DOHH2 (cell line): Measurements from ENCODE around the gene UNC5C.

ENCODE experiments used
- H3F3A ChIP-seq: fragments of 200-600 bp; sonication (generic), shearing (Covaris generic); 2 replicates; pipeline ENCODE4 v1.6.0; 2016; ENCODE audit warnings: antibody characterized with exemption, mild to moderate bottlenecking; ENCODE audit not compliant: control insufficient read depth, insufficient read depth
- H3K27ac ChIP-seq: fragments of 200-600 bp; sonication (generic); 2 replicates; pipeline ENCODE4 v1.5.1; 2014; ENCODE audit warnings: low read depth, mild to moderate bottlenecking, low read length, moderate library complexity
- H3K27me3 ChIP-seq: fragments of 200-600 bp; sonication (generic); 2 replicates; pipeline ENCODE4 v1.6.1; 2014; ENCODE audit warnings: mild to moderate bottlenecking, low read length, mixed read lengths; ENCODE audit not compliant: control insufficient read depth
- H3K36me3 ChIP-seq: fragments of 200-600 bp; sonication (generic); 2 replicates; pipeline ENCODE4 v1.6.1; 2014; ENCODE audit warnings: mild to moderate bottlenecking, low read length, moderate library complexity, mixed read lengths; ENCODE audit not compliant: control insufficient read depth
- H3K4me1 ChIP-seq: fragments of 200-600 bp; sonication (generic); 2 replicates; pipeline ENCODE4 v1.6.1; 2014; ENCODE audit warnings: mild to moderate bottlenecking, low read length, mixed read lengths; ENCODE audit not compliant: control insufficient read depth
- H3K4me2 ChIP-seq: fragments of 200-600 bp; sonication (generic); 2 replicates; pipeline ENCODE4 v1.6.0; 2014; ENCODE audit warnings: mild to moderate bottlenecking, low read length, moderate library complexity
- H3K4me3 ChIP-seq: fragments of 200-600 bp; sonication (generic); 2 replicates; pipeline ENCODE4 v1.5.1; 2014; ENCODE audit warnings: mild to moderate bottlenecking, low read length, mixed read lengths
- H3K79me2 ChIP-seq: fragments of 200-600 bp; sonication (generic); 2 replicates; pipeline ENCODE4 v1.6.1; 2014; ENCODE audit warnings: mild to moderate bottlenecking, low read length, mixed read lengths; ENCODE audit not compliant: control insufficient read depth
- H3K9me2 ChIP-seq: fragments of 200-600 bp; sonication (generic); replicated peaks from 2 replicates; pipeline ENCODE4 v1.6.1; 2014; ENCODE audit warnings: mild to moderate bottlenecking, low read length, mixed read lengths; ENCODE audit not compliant: control insufficient read depth
- H3K9me3 ChIP-seq: fragments of 200-600 bp; sonication (generic); 2 replicates; pipeline ENCODE4 v1.6.1; 2014; ENCODE audit warnings: antibody characterized with exemption, low read length, mixed read lengths; ENCODE audit not compliant: control insufficient read depth, insufficient read depth
- H4K20me1 ChIP-seq: fragments of 200-600 bp; sonication (generic); 2 replicates; pipeline ENCODE4 v1.6.0; 2014; ENCODE audit warnings: low read depth, mild to moderate bottlenecking, antibody characterized with exemption, low read length, moderate library complexity; ENCODE audit not compliant: control insufficient read depth, insufficient read depth
- EZH2phosphoT487 ChIP-seq: fragments of 200-600 bp; sonication (generic); IDR thresholded peaks from 2 replicates; pipeline ENCODE4 v1.6.1; 2017; ENCODE audit warnings: borderline replicate concordance, mild to moderate bottlenecking, antibody characterized with exemption, low read length, moderate library complexity, mixed read lengths
- TF ChIP-seq, protein P1 (sequence below): fragments of 200-600 bp; sonication (generic); IDR thresholded peaks from one replicate; pipeline ENCODE4 v1.5.1; 2014; ENCODE audit warnings: antibody characterized with exemption, mild to moderate bottlenecking, low read depth, low read length; ENCODE audit not compliant: poor library complexity, severe bottlenecking

Gene UNC5C

DNA sequence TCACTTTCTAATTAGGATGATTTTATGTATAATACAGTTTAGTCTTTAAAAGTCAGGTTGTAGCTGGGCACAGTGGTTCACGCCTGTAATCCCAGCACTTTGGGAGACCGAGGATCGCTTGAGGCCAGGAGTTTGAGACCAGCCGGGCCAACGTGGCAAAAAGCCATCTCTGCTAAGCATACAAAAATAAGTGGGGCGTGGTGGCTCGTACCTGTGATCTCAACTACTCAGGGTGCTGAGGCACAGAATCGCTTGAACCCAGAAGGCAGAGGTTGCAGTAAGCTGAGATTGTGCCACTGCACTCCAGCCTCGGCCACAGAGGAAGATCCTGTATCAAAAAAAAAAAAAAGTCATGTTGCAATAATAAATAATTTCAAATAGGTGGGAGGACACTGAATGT, 426.8 kb downstream of the UNC5C start:
- H3K27ac ChIP-seq, result no peak overlapping the region
- H3K9me2 ChIP-seq, result no peaks in the 10 kb centered on the region
- no peak overlapping the region for H3K4me2 ChIP-seq
- H4K20me1 ChIP-seq, result no peaks in the 10 kb centered on the region
- H3K36me3 ChIP-seq, result no peaks in the 10 kb centered on the region
- no peaks in the 10 kb centered on the region for H3K79me2 ChIP-seq
- H3K4me3 ChIP-seq, result no peak overlapping the region
- no peaks in the 10 kb centered on the region for H3K9me3 ChIP-seq
- no peaks in the 10 kb centered on the region for H3K27me3 ChIP-seq
- H3F3A ChIP-seq, result no peaks in the 10 kb centered on the region
- TF ChIP-seq EZH2phosphoT487, result no peak
- TF ChIP-seq, protein P1, sequence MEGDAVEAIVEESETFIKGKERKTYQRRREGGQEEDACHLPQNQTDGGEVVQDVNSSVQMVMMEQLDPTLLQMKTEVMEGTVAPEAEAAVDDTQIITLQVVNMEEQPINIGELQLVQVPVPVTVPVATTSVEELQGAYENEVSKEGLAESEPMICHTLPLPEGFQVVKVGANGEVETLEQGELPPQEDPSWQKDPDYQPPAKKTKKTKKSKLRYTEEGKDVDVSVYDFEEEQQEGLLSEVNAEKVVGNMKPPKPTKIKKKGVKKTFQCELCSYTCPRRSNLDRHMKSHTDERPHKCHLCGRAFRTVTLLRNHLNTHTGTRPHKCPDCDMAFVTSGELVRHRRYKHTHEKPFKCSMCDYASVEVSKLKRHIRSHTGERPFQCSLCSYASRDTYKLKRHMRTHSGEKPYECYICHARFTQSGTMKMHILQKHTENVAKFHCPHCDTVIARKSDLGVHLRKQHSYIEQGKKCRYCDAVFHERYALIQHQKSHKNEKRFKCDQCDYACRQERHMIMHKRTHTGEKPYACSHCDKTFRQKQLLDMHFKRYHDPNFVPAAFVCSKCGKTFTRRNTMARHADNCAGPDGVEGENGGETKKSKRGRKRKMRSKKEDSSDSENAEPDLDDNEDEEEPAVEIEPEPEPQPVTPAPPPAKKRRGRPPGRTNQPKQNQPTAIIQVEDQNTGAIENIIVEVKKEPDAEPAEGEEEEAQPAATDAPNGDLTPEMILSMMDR, result no peak
- no peaks in the 10 kb centered on the region for H3K4me1 ChIP-seq

DNA sequence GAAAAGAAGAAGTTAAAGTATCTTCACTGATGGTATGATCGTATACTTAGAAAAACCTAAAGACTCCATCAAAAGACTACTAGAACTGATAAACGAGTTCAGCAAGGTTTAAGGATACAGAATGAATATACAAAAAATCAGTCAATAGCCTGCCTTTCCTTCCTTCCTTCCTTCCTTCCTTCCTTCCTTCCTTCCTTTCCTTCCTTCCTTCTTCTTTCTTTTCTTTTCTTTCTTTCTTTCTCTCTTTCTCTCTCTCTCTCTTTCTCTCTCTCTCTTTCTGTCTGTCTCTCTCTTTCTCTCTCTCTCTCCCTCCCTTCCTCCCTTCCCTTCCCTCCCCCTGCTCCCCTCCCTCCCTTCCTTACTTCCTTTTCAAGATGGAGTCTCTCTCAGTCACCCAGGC, 428.3 kb downstream of the UNC5C start:
- Histone ChIP-seq H3F3A (no peaks in the 10 kb centered on the region), H3K27me3 (no peaks in the 10 kb centered on the region), H3K9me3 (no peaks in the 10 kb centered on the region), H4K20me1 (no peaks in the 10 kb centered on the region), H3K4me3 (no peak overlapping the region), H3K79me2 (no peaks in the 10 kb centered on the region), H3K36me3 (no peaks in the 10 kb centered on the region), H3K27ac (no peak overlapping the region), H3K9me2 (no peaks in the 10 kb centered on the region), H3K4me2 (no peak overlapping the region), H3K4me1 (no peaks in the 10 kb centered on the region)
- TF ChIP-seq EZH2phosphoT487, result no peak
- TF ChIP-seq, protein P1, result no peak

DNA sequence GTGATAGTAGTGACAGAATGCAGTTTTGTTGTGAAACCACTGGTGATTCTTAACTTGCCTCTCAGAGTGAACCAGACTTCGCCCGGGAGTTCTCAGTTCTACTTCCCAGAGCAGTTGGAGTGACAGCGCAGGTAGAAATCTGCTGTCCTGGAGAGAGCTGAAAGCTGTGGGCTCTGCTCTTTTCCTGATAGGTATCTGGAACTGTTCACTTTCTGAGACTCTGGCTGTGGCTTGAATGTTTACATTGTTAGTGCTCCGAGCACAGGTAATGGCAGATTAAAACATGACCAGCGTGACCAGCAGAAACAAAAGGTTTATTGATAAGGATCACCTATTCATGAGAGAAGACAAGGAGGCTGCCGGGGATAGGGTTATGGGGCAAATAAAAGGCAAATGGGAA, 430.3 kb downstream of the UNC5C start:
- H4K20me1 ChIP-seq, result no peaks in the 10 kb centered on the region
- H3K9me3 ChIP-seq, result no peaks in the 10 kb centered on the region
- H3K4me2 ChIP-seq, result no peak overlapping the region
- no peaks in the 10 kb centered on the region for H3K79me2 ChIP-seq
- no peaks in the 10 kb centered on the region for H3K36me3 ChIP-seq
- no peaks in the 10 kb centered on the region for H3K9me2 ChIP-seq
- no peaks in the 10 kb centered on the region for H3K4me1 ChIP-seq
- H3K27ac ChIP-seq, result no peak overlapping the region
- TF ChIP-seq, protein P1, result no peak
- no peak for TF ChIP-seq EZH2phosphoT487
- H3K4me3 ChIP-seq, result no peak overlapping the region
- no peaks in the 10 kb centered on the region for H3K27me3 ChIP-seq
- no peaks in the 10 kb centered on the region for H3F3A ChIP-seq

DNA sequence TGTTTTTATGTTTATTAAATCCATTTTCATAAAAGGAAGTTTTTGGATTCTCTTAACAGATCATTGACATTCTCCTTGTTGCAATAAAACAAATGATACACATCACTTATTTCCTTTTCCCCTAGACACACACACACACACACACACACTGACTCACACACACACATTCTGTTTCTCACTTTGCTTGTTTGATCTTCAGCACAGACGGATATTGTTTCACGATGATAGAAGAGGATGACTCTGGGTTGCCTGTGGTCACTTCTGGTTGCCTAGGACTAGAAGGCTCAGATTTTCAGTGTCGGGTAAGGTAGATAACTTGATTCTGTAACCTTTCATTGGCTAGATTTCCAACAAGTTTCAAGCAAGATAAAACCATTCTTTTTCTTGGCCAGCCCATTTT, 434.3 kb downstream of the UNC5C start:
- H3K36me3 ChIP-seq, result no peaks in the 10 kb centered on the region
- no peak overlapping the region for H3K27ac ChIP-seq
- H3F3A ChIP-seq, result no peaks in the 10 kb centered on the region
- H3K9me2 ChIP-seq, result no peaks in the 10 kb centered on the region
- no peaks in the 10 kb centered on the region for H3K9me3 ChIP-seq
- TF ChIP-seq, protein P1, result no peak
- TF ChIP-seq EZH2phosphoT487, result no peak
- H3K4me3 ChIP-seq, result no peak overlapping the region
- no peaks in the 10 kb centered on the region for H3K27me3 ChIP-seq
- H3K79me2 ChIP-seq, result no peaks in the 10 kb centered on the region
- no peaks in the 10 kb centered on the region for H3K4me1 ChIP-seq
- no peaks in the 10 kb centered on the region for H4K20me1 ChIP-seq
- H3K4me2 ChIP-seq, result no peak overlapping the region
